GM19023 (cell line): ENCODE measurements around the gene IGFN1.

Experiments used
- ATAC-seq: cut with Tn5 transposase; IDR thresholded peaks from one replicate; pipeline ENCODE4 v1.9.1; 2021; ENCODE audit warnings: mild to moderate bottlenecking, moderate library complexity; ENCODE audit not compliant: unreplicated experiment

The IGFN1 gene

GRCh38 chr1:201261771-201262547 is 71.3 kb downstream of the IGFN1 start:
- no peak for ATAC-seq

DNA sequence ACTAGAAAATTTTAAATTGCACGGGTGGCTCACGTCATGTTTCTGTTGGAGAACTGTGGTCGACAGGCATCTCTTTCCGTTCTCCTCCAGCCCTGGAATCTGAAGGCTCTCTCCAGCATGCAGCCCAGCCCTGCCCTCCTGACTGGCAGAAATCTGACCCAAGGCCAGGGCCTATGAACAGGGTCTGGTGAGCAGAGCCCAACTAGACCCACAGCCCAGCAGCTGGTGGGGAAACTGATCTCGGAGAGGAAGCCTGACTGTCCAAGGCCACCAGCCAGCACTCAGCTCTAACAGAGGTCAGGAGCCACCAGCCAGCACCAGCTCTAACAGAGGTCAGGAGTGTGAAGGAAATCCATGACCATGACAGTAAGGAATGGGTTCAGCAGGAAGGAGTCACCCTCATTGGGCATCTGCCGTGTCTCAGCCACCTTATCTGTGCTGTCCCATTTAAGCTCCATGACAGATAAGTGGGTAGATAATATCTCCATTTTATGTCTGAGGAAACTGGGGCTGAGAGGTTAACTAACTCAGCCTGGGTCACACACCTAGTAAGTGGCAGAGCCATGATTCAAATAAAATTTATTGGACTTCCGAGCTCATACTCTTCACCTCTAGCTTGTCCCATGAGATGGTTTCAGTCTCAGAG is 72.5 kb downstream of the IGFN1 start:
- ATAC-seq: no peak

- no peak for ATAC-seq
Observed at GRCh38 chr1:201264072-201264471, 73.4 kb downstream of the IGFN1 start.

GRCh38 chr1:201264554-201264953 is 73.9 kb downstream of the IGFN1 start:
- no peak for ATAC-seq

DNA sequence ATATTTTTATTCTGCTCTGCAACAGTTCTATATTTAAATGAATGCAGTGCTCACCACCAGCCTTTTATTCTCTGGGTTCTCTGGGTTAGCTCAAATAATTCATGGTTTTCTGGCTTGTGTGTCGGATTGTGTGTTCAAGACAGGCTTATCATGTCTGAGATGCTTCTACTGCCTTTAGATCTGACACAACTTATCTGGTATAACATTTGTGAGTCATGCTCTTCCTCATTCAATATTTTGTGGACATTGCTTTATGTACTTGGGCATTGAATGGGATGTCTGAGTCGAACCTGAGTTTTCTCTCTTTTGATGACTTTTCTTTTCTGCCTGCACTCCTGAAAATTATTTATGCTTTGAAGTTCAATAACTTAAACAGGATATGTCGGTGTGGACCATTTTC is 75.1 kb downstream of the IGFN1 start:
- ATAC-seq: no peak

GRCh38 chr1:201266276-201266675 is 75.7 kb downstream of the IGFN1 start:
- ATAC-seq: no peak

- no peak for ATAC-seq
Observed at GRCh38 chr1:201266774-201267173, 76.2 kb downstream of the IGFN1 start.

- ATAC-seq: no peak
Observed at GRCh38 chr1:201267481-201268229, 77.0 kb downstream of the IGFN1 start.

GRCh38 chr1:201268604-201269151 is 78.1 kb downstream of the IGFN1 start:
- ATAC-seq: no peak

DNA sequence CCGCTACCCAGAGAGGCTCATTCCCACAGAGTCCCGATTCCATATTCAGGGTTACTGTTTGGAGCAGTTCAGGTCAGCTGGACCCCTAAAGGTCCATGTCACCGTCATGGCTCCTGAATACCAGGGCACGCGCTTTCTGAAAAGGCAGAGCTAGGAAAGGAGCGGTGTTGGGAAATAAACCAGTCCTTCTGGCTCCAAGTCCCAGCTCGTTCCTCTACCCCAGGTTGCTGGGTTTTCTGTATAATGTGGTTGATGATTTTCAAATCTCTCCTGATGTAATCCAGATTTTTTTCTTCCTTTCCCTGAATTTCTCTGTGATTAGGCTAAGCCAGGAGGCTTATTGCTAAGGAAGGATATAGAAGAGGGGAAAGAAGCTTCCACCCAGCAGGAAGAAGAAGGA is 78.7 kb downstream of the IGFN1 start:
- no peak for ATAC-seq

DNA sequence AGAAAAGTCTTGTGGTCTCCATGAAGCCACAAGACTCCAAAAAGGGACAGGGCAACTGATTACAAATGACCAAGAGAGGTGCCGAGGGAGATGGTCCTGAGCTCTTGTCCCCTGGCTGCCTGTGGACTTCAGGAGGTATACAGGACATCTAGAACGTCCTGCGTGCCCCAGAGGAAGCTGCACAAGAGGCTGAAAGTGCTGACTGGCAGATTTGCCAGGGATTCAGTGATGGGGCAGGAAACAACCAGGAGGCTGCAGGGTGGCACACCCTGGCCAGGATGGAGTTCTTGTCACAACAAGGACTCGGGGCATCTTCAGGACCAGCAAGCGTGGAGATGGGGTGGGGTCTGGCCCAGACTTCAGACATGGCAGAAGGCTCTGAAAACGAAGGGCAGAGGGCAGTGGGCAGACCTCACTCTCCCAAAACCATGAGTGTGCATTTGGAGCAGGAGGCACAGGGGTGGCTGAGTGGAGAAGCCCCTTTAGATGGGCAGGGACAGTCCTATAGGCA is 79.3 kb downstream of the IGFN1 start:
- no peak for ATAC-seq

DNA sequence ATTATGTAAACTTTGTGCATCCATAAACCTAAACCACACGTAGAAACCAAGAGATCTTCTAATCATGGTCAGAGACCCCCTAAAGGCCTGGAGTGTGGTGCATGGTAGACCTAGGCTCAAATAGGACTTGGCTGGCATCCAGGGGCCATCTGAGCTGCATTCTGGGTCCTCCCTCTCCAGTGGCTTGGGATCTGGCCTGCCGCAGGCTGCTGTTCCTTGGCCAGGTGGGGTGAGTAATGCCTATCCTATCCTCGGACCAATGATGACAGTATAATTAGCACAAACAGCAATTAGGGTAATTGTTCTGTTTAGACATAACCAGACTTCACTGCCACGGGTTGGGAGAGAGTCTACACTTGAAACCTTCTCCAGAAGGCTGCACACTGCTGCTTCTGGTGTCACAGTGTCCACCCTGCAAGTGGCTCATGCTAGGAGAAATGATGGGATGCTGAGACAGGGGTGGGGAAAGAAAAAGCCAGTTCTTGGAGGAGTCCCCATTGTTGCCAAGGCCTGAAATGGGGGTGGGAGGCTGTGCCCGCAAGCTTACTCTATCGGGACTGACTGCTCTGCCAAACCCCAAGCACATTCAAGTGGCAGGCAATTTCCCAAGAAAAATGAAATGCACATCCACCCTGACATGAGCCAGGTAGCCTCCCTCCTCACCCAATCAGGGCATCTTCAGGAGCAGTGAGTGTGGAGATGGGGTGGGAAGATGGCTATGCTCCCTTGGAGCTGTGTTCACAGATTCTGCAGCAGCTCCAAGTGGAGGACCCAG is 80.2 kb downstream of the IGFN1 start:
- no peak for ATAC-seq

DNA sequence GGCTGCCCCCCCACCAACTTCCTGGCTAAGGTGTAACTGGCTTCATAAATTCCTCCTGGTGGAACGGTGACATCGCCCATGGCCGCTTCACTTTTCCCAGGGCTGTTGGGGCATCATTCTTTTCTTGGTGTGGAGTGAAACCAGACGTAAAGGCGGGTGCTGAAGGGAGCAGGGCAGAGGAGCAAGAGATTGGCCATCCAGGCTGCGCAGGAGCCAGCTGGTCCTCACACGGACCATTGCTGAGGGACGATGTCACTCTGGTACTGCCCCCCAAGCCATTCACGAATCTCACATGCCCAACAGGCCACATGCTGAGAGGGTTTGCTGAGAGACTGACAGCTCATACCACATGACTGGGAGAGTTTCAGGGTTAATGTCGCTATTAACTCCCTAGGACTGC is 82.2 kb downstream of the IGFN1 start:
- ATAC-seq: no peak

- ATAC-seq: no peak
Observed at GRCh38 chr1:201274616-201275252, 84.1 kb downstream of the IGFN1 start.

DNA sequence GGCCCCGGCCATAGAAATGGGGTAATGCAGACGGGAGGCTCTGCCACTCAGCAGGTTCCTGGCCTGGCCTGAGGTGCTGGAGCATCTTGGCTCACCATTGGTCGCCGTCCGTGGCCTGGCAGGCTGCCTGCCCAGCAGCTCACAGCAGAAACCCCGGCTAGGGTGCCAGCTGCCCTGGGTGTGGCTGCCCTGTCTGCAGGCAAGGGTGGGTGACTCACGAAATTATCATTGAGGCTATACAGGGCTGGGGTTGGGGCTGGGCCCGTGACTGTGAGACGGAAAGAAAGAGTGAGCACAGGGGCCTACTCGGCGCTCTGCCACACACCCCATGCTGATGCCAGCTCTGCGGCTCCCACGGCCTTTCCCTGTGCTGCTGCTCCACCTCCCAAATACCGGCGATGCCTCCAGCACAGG is 84.6 kb downstream of the IGFN1 start:
- ATAC-seq: no peak

- no peak for ATAC-seq
Observed at GRCh38 chr1:201276891-201277290, 86.3 kb downstream of the IGFN1 start.

DNA sequence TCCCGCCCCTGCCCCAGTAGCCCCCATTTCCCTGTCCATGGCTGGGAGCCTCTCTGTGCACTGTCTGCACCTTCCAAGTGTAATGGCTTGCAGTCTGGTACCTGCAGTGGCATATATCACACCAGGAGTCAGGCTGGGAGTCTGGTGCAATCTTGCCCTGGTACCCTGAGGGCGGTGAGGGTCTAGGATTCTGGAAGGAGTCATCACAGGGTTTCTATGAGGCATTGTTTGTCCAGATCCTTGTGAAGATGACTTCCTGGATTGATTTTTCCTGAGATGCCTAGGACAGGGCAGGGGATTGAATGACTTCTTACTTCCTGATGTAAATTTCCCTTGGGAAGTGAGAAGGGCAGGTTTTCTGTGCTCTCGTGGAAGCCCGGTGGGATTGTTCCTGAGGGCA is 86.8 kb downstream of the IGFN1 start:
- ATAC-seq: no peak
